Motor neuron (in vitro differentiated cells): ENCODE data around the gene RMND1. TPM values are rescaled to one million over a fixed set of nuclear protein-coding genes. Genes with fewer than 3 reads are reported as not detected.
A peak's percentile ranks its signal among the peaks of the same experiment; 100 is the strongest.

Experiments used
- ATAC-seq, 8 experiments: fragments of 200-7000 bp; cut with Tn5 transposase; replicated peaks in 6 of 8; 2 replicates each; pipeline ENCODE4 v1.8.0; 2021; ENCODE audit warnings: mild to moderate bottlenecking in 8 of 8, moderate library complexity in 8 of 8
- H3K27ac ChIP-seq, 2 donors: fragments of 250-450 bp; sonication (Bioruptor Pico); 2 replicates each; pipeline ENCODE4 v1.9.0; 2021; ENCODE audit warnings: antibody characterized with exemption in 2 of 2, mild to moderate bottlenecking in 2 of 2, moderate library complexity in 1 of 2
- H3K4me1 ChIP-seq, 2 donors: fragments of 250-450 bp; sonication (Bioruptor Pico); replicated peaks in 1 of 2; 2 replicates each; pipeline ENCODE4 v1.6.1; 2021; ENCODE audit warnings: antibody characterized with exemption in 2 of 2, mild to moderate bottlenecking in 2 of 2, moderate library complexity in 1 of 2
- H3K4me3 ChIP-seq, 5 donors: fragments of 250-450 bp; sonication (Bioruptor Pico); 2 replicates each; pipeline ENCODE4 v1.9.0; 2021; ENCODE audit warnings: antibody characterized with exemption in 5 of 5, mild to moderate bottlenecking in 5 of 5, moderate library complexity in 4 of 5
- WGBS, 10 experiments: fragments of 450-650 bp; shearing (Covaris generic); methylation state at CpG; one replicate each; pipeline ENCODE4 v1.0.0; 2022; 5-methylcytosine and 5-hydroxymethylcytosine counted together
- in situ Hi-C, 9 experiments: fragments of 400-800 bp; cut with MboI; loops; one replicate each; pipeline ENCODE4 v1.15.0; 2021; ENCODE audit warnings: low sequenced_read_pairs in 9 of 9, low pct_unique_long_range_greater_than_20kb in 2 of 9; ENCODE audit not compliant: unreplicated experiment in 9 of 9
- total RNA-seq, 8 experiments: library from RNA; unstranded; fragments of 300-600 nt; gene quantifications; 2 replicates each; pipeline versions ENCODE4 v1.2.3 to v1.2.4, GENCODE V29; 2022

RMND1 gene
- total RNA-seq, 8 experiments from 2014 or later: 25.2 to 50.1 (median 36.4) TPM

- Histone ChIP-seq H3K4me3 (no peak overlapping the region), H3K4me1 (no peaks in the 10 kb centered on the region), H3K27ac (no peak overlapping the region)
- in situ Hi-C loops: no loop called here
- WGBS, 10 experiments: 67 to 100% (median 93%) methylated on average over 1 to 3 of the region's 4 CpGs; no CpG with 5 or more reads in 1 of the 10 experiments
- ATAC-seq: no peak
Measured at GRCh38 chr6:151403919-151404308, 48.0 kb downstream of the RMND1 start.

DNA sequence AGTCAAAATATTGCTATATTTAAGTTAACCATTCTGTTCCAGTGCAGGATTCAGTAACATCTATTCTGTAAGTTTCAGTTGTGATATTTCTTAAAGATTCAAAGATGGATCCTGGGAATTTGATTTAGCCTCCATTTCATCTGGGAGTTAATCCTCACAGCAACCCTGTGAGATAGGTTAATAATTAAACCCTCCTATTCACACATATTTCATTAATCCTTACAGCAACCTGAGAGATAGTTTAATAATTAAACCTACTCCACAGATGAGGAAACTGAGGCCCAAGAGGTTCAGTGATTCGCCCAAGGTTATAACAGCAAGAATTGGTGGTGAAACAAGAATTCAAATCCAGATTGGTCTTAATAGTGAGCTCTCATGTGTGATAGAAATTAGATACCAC lies 49.7 kb downstream of the RMND1 start:
- H3K27ac ChIP-seq: no peak overlapping the region
- H3K4me1 ChIP-seq: no peaks in the 10 kb centered on the region
- H3K4me3 ChIP-seq: no peak overlapping the region
- ATAC-seq: no peak
- WGBS, 10 experiments: 88 to 100% (median 100%) methylated on average over 1 of the region's 1 CpG; no CpG with 5 or more reads in 5 of the 10 experiments
- in situ Hi-C loops: no loop called here

DNA sequence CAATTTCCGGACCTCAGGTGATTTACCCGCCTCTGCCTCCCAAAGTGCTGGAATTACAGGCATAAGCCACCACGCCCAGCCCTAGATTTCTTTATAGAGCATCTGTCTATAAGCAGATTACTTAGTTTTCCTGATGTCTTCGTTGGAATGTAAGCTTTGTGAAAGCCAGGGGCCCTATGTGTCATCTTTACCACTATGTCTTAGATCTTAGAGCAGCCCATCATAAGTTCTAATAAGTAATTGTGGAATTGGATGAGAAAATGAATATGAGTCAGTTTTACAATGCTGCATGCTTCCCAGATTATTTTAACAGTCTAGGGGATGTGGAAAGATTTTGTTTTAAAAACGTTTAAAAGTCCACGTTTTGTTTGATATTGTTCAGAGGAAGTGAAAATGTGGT lies 51.5 kb downstream of the RMND1 start:
- WGBS, 10 experiments: 35 to 100% (median 69%) methylated on average over 1 to 6 of the region's 6 CpGs; no CpG with 5 or more reads in 1 of the 10 experiments
- no peak overlapping the region for H3K27ac ChIP-seq
- ATAC-seq: no peak
- no peaks in the 10 kb centered on the region for H3K4me1 ChIP-seq
- in situ Hi-C loops: no loop called here
- H3K4me3 ChIP-seq: no peak overlapping the region

- no peak overlapping the region for H3K4me3 ChIP-seq
- no peak overlapping the region for H3K27ac ChIP-seq
- WGBS, 10 experiments: 80 to 100% (median 98%) methylated on average over 1 to 3 of the region's 3 CpGs
- H3K4me1 ChIP-seq: no peaks in the 10 kb centered on the region
- in situ Hi-C loops: no loop called here
- ATAC-seq: no peak
Measured at GRCh38 chr6:151399679-151400078, 52.2 kb downstream of the RMND1 start.

DNA sequence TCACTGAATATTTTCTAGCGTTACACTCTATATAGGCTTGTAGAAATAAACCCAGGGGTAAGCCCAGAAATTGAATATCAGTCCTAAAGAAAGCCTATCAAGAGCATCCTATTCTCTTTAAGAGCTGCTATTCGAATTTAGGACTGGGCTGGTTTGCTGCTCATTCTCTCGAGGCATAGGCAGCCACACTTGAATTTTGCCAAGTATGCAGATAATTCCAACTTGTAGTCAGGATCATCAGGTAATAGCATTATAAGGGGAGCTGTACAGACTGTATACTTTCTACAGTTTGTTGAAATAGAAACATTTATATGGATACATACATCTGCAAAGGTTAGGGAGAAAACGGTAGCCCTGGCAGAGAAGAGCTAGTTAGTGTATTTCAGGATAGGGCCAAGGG lies 58.5 kb downstream of the RMND1 start:
- Histone ChIP-seq H3K27ac (no peak overlapping the region), H3K4me1 (peaks cover 8 to 22% of the 10 kb centered on the region in 2 donors), H3K4me3 (no peak overlapping the region)
- 0 to 100% (median 82%) methylated on average over 1 to 4 of the region's 4 CpGs for WGBS, 10 experiments
- no peak for ATAC-seq
- in situ Hi-C loops: no loop called here

DNA sequence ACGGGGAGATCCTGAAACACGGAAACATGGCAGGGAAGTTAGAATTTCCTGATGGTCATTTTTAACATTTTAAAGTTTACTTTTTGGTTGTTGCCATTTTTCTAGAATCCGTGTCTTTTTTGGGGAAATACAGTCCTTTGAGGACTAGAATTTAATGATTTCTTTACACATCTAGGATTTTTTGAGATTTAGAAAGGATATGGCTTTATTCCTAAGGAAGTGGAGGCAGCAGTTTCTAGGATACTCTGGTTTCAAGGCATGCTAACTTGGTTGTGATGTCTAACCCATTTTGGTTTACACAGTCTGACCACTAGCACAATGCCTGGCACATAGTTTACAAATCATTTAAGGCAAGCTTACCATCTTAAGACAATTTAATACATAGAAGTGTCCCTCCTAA lies 59.5 kb downstream of the RMND1 start:
- WGBS, 10 experiments: 0 to 22% (median 2%) methylated on average over 1 to 3 of the region's 3 CpGs
- Histone ChIP-seq H3K4me1 (peaks cover 8 to 22% of the 10 kb centered on the region in 2 donors), H3K4me3 (peak overlapping the region; percentile 84 to 96 (median 87)), H3K27ac (peak overlapping the region in 1 of 2 donors; percentile 99)
- in situ Hi-C loops: no loop called here
- ATAC-seq: no peak

- Histone ChIP-seq H3K4me3 (peak within 1 kb of the TSS; percentile 84 to 96 (median 87)), H3K4me1 (peaks cover 8 to 22% of the 10 kb centered on the region in 2 donors), H3K27ac (peak within 1 kb of the TSS; percentile 98 to 99)
- WGBS, 10 experiments: 0 to 12% (median 1%) methylated on average over 2 to 9 of the region's 57 CpGs; no CpG with 5 or more reads in 2 of the 10 experiments
- in situ Hi-C loops: no loop called here
- peak; percentile 0 to 44 (median 8) for ATAC-seq
Measured at GRCh38 chr6:151391471-151392413, 60.2 kb downstream of the RMND1 start, which contains the start of gene ZBTB2. Gene ZBTB2, minus strand, starts transcription at chr6:151391559. Its CDS starts 17,922 bp downstream, at chr6:151373637.

DNA sequence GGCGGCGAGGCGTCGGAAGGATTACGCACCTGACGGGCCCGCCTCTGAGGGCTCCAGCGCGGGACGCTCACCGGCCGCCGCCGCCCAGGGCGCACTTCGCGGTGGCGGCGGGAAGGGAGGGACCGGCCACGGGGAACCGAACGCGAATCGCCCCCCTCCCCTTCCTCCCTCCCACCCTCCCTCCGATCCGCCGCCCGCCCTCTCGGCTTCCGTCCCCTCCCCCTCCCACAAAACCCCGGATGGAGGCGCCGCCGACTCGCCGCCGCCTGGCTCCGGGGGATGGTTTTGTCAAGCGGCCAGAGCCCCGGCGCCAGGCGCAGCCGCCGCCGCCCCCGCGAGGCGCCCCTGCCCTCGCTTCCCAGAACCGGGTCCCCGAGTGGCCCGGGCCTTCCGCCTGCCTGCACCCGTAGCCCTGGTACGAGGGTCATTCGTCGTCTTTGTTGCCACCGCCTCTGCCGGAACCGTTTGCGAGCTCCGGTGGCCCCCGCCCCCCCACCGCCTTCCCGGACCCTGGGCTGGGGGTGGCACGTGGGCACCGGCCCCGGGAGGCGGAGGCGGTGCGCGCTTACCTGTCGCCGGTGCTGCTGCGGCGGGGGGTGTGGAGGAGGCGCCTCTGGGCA lies 61.0 kb downstream of the RMND1 start:
- peaks cover 8 to 22% of the 10 kb centered on the region in 2 donors for H3K4me1 ChIP-seq
- in situ Hi-C loops: no loop called here
- ATAC-seq: peak in 5 of 8 experiments; percentile 0 to 24 (median 14)
- H3K4me3 ChIP-seq: peak overlapping the region; percentile 84 to 96 (median 87)
- WGBS, 10 experiments: no CpG with 5 or more reads among the region's 78 CpGs
- H3K27ac ChIP-seq: peak overlapping the region; percentile 98 to 99

DNA sequence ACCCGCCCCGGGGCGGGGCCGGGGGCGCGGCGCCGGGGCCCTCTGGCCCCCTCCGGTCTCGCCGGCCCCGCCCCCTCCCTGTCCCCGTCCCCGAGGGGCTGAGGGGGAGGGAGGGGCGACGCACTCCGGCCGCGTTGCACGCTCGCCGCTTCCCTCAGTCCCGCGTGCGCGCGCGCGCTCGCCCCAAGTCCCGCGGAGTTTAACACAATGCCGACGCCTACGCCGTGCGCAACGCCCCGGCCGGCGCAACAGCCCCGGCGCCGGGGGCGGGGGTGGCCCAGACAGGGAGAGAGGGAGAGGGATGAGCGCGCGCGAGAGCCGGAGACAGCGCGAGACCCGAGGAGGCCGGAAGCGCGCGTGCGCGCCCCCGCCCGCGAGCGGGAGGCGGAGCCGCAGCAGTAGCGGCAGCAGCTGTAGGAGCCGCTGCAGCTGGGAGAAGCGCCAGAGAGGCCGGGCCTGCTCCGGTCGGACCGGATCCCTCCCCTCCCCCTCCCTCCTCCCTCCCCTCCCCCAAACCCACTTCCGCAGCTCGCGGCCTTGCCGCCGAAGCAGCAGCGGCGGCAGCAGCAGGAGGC lies 61.6 kb downstream of the RMND1 start:
- no CpG with 5 or more reads among the region's 79 CpGs for WGBS, 10 experiments
- Histone ChIP-seq H3K4me3 (peak overlapping the region; percentile 84 to 96 (median 87)), H3K27ac (peak overlapping the region; percentile 98 to 99), H3K4me1 (peaks cover 8 to 22% of the 10 kb centered on the region in 2 donors)
- in situ Hi-C loops: no loop called here
- ATAC-seq: peak; percentile 69 to 89 (median 86)

GRCh38 chr6:151389618-151390275 lies 62.2 kb downstream of the RMND1 start:
- 0 to 3% (median 0%) methylated on average over 3 to 12 of the region's 54 CpGs; no CpG with 5 or more reads in 1 of the 10 experiments for WGBS, 10 experiments
- in situ Hi-C loops: no loop called here
- Histone ChIP-seq H3K4me1 (peaks cover 8 to 22% of the 10 kb centered on the region in 2 donors), H3K4me3 (peak overlapping the region; percentile 84 to 96 (median 87)), H3K27ac (peak overlapping the region; percentile 94 to 99)
- ATAC-seq: peak; percentile 10 to 76 (median 68)

GRCh38 chr6:151388997-151389617 lies 62.8 kb downstream of the RMND1 start:
- no peak for ATAC-seq
- Histone ChIP-seq H3K4me3 (peak overlapping the region; percentile 84 to 96 (median 87)), H3K27ac (peak overlapping the region; percentile 94 to 99), H3K4me1 (peaks cover 8 to 22% of the 10 kb centered on the region in 2 donors)
- 25 to 67% (median 38%) methylated on average over 1 to 11 of the region's 12 CpGs; no CpG with 5 or more reads in 1 of the 10 experiments for WGBS, 10 experiments
- in situ Hi-C loops: no loop called here

GRCh38 chr6:151388236-151388635 lies 63.7 kb downstream of the RMND1 start:
- in situ Hi-C loops: no loop called here
- Histone ChIP-seq H3K27ac (no peak overlapping the region), H3K4me3 (no peak overlapping the region)

More at GRCh38 chr6:151388236-151388635, 63.7 kb downstream of the RMND1 start:
- no peak for ATAC-seq
- H3K4me1 ChIP-seq: peaks cover 6 to 18% of the 10 kb centered on the region in 2 donors
- WGBS, 10 experiments: 86 to 100% (median 100%) methylated on average over 1 to 2 of the region's 2 CpGs; no CpG with 5 or more reads in 3 of the 10 experiments
